Type B pancreatic cell (in vitro differentiated cells): Measurements from ENCODE around the gene CAMSAP1. TPM values are rescaled to one million over a fixed set of nuclear protein-coding genes. Genes with fewer than 3 reads are reported as not detected.

Experiments used
- DNase-seq: peaks from one replicate; pipeline ENCODE4 v3.0.0; 2021; ENCODE audit warnings: mixed read lengths; ENCODE audit not compliant: unreplicated experiment; ENCODE audit errors: extremely low spot score
- H3K27ac Mint-ChIP-seq: 2 replicates; pipeline ENCODE4 v1.8.0; 2021; ENCODE audit warnings: mild to moderate bottlenecking, mixed read lengths
- H3K27me3 Mint-ChIP-seq: 2 replicates; pipeline ENCODE4 v1.8.0; 2021; ENCODE audit warnings: mixed read lengths
- H3K36me3 Mint-ChIP-seq: 2 replicates; pipeline ENCODE4 v1.8.0; 2021; ENCODE audit warnings: mixed read lengths
- H3K4me1 Mint-ChIP-seq: one replicate; pipeline ENCODE4 v1.8.0; 2021; ENCODE audit warnings: mixed read lengths; ENCODE audit not compliant: unreplicated experiment
- H3K4me3 Mint-ChIP-seq: 2 replicates; pipeline ENCODE4 v1.8.0; 2021; ENCODE audit warnings: mild to moderate bottlenecking, mixed read lengths
- H3K9me3 Mint-ChIP-seq: 2 replicates; pipeline ENCODE4 v1.8.0; 2021; ENCODE audit warnings: mixed read lengths
- CTCF ChIP-seq: fragments of 200-600 bp; sonication (generic); conservative IDR thresholded peaks from 2 replicates; pipeline ENCODE4 v1.5.0; 2021; ENCODE audit warnings: antibody characterized with exemption, mild to moderate bottlenecking
- total RNA-seq: library from RNA; stranded (reverse); gene quantifications from 2 replicates; pipeline ENCODE4 v1.2.1, GENCODE V29; 2021; ENCODE audit warnings: low replicate concordance

The CAMSAP1 gene
- total RNA-seq, 1 donor from 2014 or later = 58.2 TPM

DNA sequence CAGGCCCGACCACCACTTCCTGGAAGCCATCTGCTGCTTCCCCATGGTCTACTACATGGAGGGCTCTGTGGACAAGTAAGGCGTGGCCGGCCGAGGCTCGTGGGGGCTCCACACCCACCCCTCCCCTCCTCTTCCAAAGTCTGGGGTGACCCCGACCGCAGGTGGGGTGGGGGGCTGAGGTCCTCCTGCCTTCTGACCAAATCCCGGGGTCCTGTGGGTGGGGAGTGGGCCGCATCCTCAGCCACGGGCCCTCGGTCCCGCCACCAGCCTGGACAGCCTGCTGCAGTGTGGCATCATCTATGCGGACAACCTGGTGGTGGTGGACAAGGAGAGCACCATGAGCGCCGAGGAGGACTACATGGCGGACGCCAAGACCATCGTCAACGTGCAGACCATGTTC, 128.9 kb downstream of the CAMSAP1 start:
- no peaks in the 10 kb centered on the region for H3K9me3 Mint-ChIP-seq
- TF ChIP-seq CTCF = no peak
- no peaks in the 10 kb centered on the region for H3K4me1 Mint-ChIP-seq
- no peak for DNase-seq
- H3K27ac Mint-ChIP-seq = no peak overlapping the region
- peaks cover 10% of the 10 kb centered on the region for H3K27me3 Mint-ChIP-seq
- H3K4me3 Mint-ChIP-seq = no peak overlapping the region
- no peaks in the 10 kb centered on the region for H3K36me3 Mint-ChIP-seq

DNA sequence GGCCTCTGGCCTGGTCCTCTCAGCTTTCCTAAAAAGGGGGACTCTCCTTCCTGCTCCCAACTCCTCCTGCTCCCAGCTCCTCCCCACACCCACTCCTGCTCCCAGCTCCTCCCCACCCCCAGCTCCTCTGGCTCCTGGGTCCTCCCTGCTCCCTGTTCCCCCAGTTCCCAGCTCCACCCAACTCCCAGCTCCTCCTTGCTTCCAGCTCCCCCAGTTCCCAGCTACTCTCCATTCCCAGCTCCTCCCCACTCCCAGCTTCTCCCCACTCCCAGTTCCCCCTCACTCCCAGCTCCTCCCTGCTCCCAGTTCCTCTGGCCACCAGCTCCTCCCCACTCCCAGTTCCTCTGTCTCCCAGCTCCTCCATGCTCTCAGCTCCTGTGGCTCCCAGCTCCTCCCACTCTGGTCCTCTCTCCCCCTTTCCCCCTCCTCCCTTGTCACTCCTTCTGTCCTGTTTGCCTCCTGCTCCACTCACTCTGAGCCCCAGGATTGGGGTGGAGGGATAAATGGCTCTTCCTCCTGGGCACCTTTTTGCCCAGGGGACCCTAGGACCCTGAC, 129.6 kb downstream of the CAMSAP1 start:
- H3K4me3 Mint-ChIP-seq = no peak overlapping the region

DNA sequence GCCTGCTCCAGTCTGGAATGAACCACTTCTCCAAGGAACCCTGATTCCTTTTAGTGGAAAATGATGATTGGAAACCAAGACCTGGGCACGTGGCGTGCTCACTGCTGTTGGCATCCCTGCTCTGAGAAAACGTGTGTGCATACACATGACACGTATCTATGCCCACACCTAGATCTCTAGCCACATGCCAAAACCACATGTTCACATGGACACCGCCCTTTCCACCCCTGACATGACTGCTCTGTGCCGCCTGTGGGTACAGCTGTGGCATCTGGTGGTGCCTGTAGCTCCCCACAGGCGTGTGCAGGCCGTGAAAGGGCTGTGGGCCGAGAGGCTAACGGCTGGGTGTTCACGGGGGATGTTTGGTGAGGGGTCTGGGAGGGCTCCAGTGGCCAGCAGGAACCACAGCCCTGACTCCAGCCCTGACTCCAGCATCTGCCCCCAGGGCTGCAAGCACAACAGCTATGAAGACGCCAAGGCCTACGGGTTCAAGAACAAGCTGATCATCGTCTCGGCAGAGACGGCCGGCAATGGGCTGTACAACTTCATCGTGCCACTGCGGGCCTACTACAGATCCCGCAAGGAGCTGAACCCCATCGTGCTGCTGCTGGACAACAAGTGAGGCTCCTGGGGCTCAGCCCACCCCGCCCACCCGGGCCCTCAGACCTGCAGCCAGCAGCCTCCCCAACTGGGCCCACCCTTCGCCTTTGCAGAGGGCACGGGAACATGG, 130.3 kb downstream of the CAMSAP1 start:
- Mint-ChIP-seq H3K9me3 (no peaks in the 10 kb centered on the region), H3K27ac (no peak overlapping the region), H3K36me3 (no peaks in the 10 kb centered on the region), H3K27me3 (peaks cover 5% of the 10 kb centered on the region), H3K4me1 (no peaks in the 10 kb centered on the region), H3K4me3 (no peak overlapping the region)
- DNase-seq = no peak
- no peak for TF ChIP-seq CTCF

More for the DNA sequence above, 129.6 kb downstream of the CAMSAP1 start:
- no peaks in the 10 kb centered on the region for H3K9me3 Mint-ChIP-seq
- no peaks in the 10 kb centered on the region for H3K36me3 Mint-ChIP-seq
- no peak overlapping the region for H3K27ac Mint-ChIP-seq
- H3K27me3 Mint-ChIP-seq = peaks cover 10% of the 10 kb centered on the region
- TF ChIP-seq CTCF = no peak
- no peaks in the 10 kb centered on the region for H3K4me1 Mint-ChIP-seq
- DNase-seq = no peak

DNA sequence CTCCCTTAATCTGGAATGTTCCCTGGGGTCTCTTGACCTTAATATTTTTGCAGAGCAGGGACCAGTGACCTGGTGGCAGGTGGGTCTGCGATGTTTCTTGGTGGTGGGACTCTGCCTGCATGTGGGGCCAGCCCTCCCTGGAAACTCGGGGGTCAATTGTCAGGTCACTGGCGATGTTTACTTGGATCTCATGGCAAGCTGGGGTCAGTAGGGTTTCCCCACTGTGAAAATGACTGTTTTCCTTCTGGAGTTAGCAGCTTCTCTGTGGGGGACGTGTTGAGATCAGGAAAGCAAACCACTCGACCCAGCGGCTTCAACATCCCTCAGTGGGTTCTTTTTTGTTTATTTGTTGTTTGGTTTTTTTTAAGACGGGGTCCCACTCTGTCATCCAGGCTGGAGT, 131.4 kb downstream of the CAMSAP1 start:
- H3K9me3 Mint-ChIP-seq = no peaks in the 10 kb centered on the region
- DNase-seq = no peak
- H3K27ac Mint-ChIP-seq = no peak overlapping the region
- no peaks in the 10 kb centered on the region for H3K36me3 Mint-ChIP-seq
- H3K4me3 Mint-ChIP-seq = no peak overlapping the region
- no peak for TF ChIP-seq CTCF
- H3K27me3 Mint-ChIP-seq = peaks cover 3% of the 10 kb centered on the region
- H3K4me1 Mint-ChIP-seq = no peaks in the 10 kb centered on the region

- H3K27ac Mint-ChIP-seq = no peak overlapping the region
- TF ChIP-seq CTCF = no peak
- no peaks in the 10 kb centered on the region for H3K9me3 Mint-ChIP-seq
- H3K4me1 Mint-ChIP-seq = no peaks in the 10 kb centered on the region
- peaks cover 3% of the 10 kb centered on the region for H3K27me3 Mint-ChIP-seq
- no peaks in the 10 kb centered on the region for H3K36me3 Mint-ChIP-seq
- DNase-seq = no peak
- no peak overlapping the region for H3K4me3 Mint-ChIP-seq
These were observed 132.4 kb downstream of the CAMSAP1 start for GRCh38 chr9:135774794-135775525.
